Measurements from ENCODE around the gene TUBB4B.
"Not testable (repeated sequence)": the region's sequence is repeated elsewhere in the genome, so short reads cannot be mapped to it uniquely, and the experiment has no call there.

TUBB4B gene

DNA sequence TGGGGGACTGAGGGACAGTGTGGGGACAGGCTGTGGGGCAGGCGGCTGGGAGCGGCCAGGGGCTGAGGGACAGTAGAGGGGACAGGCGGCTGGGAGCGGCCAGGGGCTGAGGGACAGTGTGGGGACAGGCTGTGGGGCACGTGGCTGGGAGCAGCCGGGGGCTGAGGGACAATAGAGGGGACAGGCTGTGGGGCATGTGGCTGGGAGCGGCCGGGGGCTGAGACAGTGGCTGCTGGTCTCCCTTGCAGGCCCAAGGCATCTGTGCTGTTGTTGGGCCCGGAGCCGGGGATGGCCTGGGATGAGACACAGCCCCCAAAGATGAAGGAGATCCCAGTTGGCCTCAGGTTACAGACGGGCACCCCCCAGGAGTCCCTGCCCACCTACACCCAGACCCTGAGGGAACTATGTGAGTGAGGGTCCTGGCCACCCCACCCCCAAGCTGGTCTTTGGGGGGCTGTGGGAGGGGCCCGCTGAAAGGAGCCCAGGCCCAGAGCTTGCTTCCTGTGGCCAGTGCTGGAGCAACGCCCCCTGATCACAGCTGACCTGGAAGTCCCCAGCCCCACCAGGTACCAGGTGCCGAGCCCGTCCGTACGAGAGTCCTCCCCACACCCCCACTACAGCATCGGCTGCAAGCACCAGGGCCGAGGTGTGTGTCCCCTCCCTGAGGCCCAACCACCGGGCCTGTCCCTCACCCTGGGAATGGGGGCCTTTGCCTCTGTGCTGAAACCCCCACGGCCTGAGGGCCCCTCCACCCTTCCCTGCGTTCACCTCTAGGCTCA lies 10.6 kb downstream of the TUBB4B start:
- DNase-seq (ENCODE audit: low read depth): no peak

DNA sequence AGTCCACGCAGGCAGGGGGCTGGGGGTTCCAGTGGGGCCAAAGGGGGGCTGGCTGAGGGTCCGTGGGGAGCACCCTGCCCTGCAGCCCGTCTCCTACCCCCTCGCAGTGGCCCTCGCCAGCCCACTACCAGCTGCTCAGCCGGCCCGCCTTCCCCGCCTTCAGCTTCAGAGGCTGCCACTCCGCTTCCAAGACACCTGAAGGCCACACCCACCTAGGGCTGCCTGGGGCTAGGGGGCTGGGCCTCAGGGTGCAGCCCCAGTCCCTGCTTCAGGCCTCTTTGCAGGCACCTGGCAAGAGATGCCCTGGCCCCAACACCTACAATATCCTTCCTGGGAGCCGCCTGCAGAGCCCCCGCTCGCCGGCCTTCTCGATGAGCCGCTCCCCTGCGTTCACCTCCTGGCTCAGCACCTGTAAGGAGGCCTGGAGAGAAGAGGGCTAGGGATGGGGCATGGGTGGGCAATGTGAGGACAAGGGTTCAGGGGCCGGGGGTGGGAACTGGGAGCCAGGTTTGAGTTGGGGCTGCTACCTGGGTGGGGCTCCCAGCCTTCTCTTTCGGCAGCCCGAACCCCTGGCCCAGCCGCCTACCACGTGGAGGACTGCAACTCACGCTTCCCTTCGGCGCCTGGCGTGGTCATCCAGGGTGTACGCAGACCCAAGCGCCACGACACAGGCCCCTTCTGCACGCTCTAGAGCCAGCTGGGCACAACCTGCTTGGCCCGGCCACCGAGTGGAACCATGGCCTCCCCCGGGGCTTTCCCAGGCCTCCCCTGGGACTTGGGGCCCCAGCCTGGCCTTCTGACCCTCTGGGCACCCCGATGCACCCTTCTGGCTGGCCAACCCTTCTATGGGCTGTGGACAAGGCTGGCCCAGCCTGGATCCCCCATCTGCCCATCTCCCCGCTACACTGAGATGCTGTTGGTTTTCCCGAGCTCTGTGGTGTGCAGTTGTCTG lies 11.7 kb downstream of the TUBB4B start:
- no peak for DNase-seq (ENCODE audit: low read depth)

DNA sequence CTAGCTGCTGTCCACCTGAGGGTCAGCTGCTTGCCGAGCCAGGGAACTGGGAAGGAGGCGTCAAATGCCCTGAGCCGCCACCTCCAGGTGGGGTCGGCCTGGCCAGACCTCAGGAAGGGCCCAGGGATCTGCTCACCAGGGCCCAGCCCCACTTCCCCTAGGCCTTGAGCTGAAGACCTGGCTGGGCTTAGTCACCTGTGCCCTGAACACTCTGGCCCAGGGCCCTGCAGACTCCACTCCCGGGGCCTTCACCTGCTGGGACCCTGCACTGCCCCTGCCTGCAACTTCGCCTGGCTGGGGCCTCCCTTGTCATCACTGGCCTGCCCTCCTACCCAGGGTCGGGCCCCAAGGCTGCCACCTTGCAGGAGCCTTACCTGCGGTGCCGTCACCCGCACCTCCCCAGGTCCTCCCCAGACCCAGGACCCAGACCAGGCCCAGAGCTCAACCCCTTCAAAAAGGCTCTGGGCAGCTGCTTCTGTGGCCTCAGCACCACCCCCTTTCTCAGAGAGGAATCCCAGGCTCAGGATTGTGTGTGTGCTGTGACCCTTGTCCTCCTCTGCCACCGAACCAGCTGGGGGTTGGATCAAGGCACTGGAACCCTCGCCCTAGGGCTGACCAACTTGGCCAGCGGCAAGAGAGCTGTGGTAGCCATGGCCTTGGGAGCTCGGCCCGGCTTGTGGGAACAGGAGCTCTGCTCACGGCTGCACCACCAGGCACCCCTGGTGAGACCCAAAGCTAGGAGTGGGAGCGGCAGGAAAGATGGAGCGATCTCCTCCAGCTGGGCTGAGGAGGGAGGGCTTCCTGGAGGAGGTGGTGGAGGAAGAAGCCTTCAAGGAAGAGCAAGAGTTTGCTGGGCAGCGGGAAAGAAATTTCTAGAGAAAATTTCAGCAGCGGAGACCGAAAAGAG lies 12.9 kb downstream of the TUBB4B start:
- no peak for DNase-seq (ENCODE audit: low read depth)

DNA sequence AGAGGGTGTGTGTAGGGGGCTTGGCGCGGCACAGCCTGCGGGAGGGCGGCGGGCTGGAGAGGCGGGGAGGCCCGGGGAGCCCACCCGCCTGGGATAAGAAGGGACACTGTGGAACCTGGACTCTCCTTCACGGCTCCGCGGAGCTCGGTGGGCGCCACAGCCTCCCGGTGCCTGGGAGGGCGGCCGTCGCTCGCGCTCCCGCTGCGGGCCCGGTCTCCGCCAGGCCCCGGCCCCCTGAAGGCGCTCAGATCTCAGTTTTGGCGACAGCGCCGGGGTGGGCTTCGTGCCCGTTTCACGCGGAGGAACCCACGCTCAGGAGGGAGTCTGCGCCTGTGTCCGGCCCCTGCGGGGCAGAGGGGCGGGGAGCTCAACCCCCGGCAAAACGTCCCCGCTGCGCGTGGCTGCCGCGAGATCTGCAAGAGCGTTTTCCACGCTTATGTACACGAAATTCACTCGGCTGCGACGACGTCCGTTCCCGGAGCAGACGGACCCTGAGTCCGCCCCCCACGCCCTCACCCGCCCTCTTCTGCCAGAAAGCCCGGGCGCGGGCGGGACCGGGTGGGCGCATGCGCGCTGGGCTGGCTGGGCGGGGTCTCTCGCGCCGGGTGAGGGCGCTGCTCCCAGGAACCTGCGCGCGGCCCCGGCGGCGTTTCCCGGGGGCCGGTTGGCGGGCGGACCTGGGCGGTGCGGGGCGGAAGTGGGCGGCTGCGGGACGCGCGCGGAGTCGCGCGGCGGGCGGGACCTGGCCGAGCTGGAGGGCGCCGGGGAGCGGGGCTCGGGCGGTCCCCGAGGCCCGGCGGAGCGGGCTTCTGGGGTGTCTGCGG lies 13.7 kb downstream of the TUBB4B start, which contains the start of gene NELFB:
TSS of gene NELFB (plus strand) at position 704 of the 824 bp plus-strand sequence.
- peak; percentile 98 for DNase-seq (ENCODE audit: low read depth)

DNA sequence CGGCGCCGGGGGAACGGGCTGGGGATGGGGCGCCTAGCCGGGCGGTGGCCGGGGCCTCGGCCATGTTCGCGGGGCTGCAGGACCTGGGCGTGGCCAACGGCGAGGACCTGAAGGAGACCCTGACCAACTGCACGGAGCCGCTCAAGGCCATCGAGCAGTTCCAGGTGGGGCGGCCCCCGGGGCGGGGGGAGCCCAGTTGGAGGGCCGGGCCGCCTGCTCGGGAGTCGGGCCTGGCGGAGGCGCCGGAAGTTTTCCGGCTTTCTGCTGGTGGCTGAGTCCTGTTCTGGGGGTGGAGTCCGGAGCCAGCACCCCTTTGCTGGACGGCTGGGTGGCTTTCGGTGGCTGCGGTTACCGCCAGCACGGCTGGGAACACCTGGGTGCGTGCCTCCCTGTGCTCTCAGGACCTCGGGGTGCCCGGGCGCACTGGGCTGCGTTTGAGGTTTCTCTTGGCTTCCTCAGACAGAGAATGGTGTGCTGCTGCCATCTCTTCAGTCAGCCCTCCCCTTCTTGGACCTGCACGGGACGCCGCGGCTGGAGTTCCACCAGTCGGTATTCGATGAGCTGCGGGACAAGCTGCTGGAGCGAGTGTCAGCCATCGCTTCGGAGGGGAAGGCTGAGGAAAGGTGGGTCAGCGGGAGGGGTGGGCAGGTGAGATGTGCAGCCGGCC lies 14.5 kb downstream of the TUBB4B start:
- DNase-seq (ENCODE audit: low read depth): no peak

DNA sequence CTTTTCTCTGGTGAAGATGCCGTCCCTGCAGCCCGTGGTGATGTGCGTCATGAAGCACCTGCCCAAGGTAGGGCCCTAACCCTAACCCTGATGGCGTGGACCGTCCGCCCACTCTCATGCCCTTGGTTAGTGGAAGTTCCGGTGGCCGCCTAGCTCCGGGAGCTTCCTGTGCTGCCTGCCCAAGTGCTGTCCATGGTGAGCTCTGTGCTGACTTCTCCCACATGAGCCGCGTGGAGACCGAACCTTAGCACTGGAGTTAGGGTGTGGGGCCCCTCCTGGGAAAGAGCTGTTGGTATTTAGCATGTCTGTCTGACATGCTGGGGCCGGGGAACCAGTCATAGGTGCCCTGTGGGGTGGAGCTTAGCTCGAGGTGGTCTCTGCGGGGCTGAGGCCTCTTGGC lies 15.3 kb downstream of the TUBB4B start:
- no peak for DNase-seq (ENCODE audit: low read depth)

DNA sequence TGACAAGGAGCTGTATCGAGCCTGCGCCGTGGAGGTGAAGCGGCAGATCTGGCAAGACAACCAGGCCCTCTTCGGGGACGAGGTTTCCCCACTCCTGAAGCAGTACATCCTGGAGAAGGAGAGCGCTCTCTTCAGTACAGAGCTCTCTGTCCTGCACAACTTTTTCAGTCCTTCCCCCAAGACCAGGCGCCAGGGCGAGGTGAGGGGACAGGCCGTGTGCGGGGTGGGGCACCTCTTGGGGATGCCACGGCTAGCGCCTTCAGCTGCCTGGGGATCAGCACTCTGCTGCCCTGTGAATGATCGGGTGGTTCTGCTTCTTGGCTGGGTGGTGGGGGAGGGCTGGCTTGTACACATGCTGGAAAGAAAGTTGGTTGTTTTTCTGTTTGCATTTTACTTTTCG lies 15.8 kb downstream of the TUBB4B start:
- DNase-seq (ENCODE audit: low read depth): no peak

DNA sequence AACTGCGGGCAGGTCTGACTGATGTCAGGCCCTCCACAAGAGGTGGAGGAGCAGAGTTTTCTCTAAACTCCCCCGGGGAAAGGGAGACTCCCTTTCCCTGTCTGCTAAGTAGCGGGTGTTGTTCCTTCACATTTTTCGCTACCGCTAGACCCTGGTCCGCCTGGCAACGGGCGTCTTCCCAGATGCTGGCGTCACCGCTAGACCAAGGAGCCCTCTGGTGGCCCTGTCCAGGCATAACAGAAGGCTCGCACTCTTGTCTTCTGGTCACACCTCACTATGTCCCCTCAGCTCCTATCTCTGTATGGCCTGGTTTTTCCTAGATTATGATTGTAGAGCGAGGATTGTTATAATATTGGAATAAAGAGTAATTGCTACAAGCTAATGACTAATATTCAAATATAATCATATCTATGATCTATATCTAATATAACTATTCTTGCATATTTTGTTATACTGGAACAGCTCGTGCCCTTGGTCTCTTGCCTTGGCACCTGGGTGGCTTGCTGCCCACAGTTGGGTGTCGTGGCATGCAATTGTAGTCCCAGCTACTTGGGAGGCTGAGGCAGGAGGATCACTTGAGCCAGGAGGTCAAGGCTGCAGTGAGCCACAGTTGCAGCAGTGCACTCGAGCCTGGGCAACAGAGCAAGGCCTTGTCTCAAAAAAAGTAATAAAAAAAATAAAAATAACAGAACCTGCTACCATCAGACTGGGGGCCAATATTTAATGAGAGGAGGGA lies 21.3 kb downstream of the TUBB4B start:
- not testable (repeated sequence) for DNase-seq (ENCODE audit: low read depth)

DNA sequence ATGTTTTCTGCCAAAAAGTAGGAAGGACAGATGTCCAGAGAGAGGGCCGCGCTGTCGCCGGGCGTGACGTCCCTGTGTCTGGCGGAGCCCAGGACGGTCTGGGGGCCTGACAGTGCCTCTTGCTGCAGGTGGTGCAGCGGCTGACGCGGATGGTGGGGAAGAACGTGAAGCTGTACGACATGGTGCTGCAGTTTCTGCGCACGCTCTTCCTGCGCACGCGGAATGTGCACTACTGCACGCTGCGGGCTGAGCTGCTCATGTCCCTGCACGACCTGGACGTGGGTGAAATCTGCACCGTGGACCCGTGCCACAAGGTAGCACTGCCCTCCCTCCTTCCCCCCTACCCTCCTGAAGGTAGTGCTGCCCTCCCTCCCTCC lies 21.8 kb downstream of the TUBB4B start:
- DNase-seq (ENCODE audit: low read depth): no peak

DNA sequence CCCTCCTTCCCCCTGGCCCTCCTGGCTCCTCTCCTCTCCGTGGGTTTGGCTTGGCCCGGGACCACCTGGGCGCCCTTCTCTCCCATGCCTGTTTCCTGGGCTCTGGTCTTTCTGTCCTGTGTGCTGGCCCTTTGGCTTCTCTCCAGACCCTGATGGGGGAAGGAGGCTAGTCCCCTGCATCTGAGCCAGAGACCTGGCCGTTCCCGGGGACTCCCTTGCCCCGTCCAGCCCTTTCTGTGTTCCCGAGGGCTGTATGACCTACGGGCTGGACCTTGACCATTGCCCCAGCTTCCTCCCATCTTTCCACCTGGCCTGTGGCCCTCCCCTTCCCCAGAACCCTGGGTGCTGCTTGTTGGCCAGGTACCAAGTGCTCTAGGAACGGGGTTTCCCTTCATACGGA lies 22.4 kb downstream of the TUBB4B start:
- no peak for DNase-seq (ENCODE audit: low read depth)

DNA sequence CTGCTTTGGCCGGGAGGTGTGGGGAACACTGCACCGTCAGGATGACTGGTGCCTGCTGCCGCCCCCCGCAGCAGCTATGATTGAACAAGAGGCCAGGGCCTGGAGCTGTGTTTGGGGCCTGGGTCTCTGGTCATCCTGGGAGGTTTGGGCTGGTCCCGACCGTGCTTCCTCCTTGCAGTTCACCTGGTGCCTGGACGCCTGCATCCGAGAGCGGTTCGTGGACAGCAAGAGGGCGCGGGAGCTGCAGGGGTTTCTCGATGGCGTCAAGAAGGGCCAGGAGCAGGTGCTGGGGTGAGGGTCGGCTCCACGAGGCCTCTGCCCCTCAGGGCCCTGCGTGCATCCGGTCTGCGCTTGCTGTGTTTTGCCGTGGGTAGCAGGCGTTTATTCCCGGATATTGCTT lies 23.0 kb downstream of the TUBB4B start:
- DNase-seq (ENCODE audit: low read depth): no peak

DNA sequence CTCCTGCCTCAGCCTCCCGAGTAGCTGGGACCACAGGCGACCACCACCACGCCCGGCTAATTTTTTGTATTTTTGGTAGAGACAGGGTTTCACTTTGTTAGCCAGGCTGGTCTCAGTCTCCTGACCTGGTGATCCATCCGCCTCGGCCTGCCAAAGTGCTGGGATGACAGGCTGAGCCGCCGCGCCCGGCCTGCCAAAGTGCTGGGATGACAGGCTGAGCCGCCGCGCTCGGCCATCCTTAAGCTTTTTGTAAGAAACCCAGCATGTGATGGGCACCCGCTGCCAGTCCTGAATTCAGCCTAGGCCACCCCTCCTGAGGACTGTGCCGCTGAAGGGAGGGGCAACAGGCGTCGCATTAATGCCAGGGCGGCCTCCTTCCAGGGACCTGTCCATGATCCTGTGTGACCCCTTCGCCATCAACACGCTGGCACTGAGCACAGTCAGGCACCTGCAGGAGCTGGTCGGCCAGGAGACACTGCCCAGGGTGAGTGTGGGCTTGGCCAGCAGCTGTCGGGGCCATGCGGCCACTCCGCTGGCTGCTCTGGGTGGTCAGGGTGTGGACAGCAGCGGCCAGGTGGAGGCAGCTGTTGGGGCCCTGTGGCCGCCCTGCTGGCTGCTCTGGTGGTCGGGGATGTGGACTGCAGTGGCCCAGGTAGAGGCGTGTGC lies 24.5 kb downstream of the TUBB4B start:
- no peak for DNase-seq (ENCODE audit: low read depth)

DNA sequence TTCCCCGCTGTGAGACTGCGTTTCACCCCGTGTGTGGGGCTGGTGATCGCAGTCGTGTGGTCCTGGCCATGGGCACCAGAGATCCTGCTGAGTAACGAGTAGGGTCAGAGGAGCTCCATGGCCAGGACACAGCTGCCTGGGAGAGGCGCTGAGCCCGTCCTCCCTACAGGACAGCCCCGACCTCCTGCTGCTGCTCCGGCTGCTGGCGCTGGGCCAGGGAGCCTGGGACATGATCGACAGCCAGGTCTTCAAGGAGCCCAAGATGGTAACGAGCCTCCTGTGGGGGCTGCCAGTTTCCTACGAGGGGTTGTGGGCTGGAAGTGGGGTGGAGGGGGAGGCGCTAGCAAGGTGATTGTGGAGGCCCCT lies 25.1 kb downstream of the TUBB4B start:
- no peak for DNase-seq (ENCODE audit: low read depth)

DNA sequence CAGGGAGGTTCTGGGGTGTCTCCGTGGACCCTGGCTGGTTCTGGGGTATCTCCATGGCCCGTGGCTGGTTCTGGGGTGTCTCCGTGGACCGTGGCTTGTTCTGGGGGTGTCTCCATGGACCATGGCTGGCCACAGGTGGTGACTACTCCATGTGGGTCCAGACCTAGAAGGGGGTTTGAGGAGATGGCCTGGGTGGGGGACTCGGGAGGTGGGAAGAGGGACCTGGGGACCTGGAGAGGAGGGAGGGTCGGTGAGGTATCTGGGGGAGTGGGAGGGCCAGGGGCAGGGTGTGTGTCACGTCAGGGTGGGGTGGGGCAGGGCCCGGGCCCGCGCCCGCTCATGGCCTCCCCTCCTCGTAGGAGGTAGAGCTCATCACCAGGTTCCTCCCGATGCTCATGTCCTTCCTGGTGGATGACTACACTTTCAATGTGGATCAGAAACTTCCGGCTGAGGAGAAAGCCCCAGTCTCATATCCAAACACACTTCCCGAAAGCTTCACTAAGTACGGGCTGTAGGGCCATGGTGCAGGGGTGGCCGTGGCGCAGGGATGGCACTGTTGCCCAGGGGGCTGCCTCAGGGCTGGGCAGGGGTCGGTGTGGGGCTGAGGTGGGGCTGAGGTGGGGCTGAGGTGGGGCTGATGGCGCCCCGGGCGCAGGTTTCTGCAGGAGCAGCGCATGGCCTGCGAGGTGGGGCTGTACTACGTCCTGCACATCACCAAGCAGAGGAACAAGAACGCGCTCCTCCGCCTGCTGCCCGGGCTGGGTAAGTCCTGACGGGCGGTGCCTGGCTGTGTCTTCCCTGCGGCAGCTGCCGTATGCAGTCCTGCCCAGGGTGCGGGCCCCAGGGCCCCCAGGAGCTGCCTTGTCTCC lies 25.7 kb downstream of the TUBB4B start:
- DNase-seq (ENCODE audit: low read depth): no peak

DNA sequence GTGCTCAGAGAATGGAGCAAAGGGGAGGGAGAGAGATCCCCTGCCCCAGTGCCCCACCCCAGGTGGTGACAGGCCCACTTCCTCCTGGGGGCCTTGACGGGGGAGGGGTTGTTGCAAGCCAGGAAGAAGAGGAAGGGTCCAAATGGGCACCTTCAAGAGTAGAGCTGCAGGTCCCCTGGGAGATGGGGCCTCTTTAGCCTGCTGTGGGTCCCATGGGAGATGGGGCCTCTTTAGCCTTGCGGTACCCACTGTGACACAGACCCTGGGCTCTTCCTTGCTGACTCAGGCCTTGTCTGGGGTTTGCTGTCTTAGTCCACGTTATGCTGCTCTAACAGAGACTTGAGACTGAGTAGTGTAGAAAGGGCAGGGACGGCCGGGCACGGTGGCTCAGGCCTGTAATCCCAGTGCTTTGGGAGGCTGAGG lies 26.9 kb downstream of the TUBB4B start:
- no peak for DNase-seq (ENCODE audit: low read depth)

DNA sequence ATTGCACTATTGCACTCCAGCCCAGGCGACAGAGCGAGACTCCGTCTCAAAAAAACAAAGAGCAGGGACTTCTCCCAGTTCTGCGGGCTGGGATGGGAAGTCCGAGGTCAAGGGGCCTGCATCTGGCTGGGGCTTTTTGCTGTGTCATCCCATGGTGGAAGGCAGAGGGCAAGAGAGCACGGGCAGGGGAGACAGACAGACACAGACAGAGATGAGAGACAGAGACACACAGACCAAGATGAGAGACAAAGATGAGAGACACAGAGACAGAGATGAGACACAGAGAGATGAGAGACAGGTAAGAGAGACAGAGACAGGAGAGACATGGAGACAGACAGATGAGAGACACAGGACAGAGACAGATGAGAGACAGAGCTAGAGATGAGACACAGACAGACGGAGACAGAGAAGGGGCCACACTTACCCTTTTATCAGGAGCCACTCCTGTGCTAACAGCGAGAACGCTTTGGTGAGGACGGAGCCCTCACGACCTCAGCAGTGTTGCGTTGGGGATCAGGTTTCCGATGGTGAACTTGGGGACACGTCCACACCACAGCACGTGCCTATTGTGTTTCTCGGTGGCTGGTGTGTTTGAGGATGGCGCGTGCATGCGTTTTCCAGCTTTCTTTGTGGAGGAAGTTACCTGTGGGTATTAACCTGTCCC lies 27.6 kb downstream of the TUBB4B start:
- no peak for DNase-seq (ENCODE audit: low read depth)

DNA sequence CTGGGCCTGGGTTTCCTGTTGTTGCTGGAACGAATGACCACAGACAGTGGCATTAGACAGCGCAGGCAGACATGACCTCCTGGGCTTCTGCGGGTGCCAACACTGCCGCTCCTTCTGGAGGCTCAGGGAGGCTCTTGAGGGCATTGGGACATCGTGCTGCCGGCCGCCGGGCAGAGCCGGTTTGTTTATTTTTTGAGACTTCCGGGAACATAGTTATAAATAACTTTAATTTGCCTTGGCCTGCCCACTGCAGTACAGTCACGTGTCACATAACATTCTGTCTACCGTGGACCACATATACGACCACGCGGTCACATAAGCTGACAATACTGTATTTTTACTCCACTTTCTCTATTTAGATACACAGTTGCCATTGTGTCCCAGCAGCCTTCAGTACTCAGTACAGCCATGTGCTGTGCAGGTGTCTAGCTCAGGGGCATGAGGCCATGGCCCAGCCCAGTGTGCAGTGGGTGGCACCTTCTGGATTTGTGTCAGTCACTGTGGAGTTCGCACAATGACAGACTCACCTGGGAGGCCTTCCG lies 28.2 kb downstream of the TUBB4B start:
- DNase-seq (ENCODE audit: low read depth): no peak
